ENCODE measurements around the gene GDPD4. TPM values are rescaled to one million over a fixed set of nuclear protein-coding genes. Genes with fewer than 3 reads are reported as not detected.

GDPD4 gene
- total RNA-seq, 1 donor from 2014 or later, result not detected

GRCh38 chr11:77187111-77187750, 114.3 kb downstream of the GDPD4 start:
- Mint-ChIP-seq H3K9me3 (no peaks in the 10 kb centered on the region), H3K4me1 (ENCODE audit: low read depth) (no peaks in the 10 kb centered on the region), H3K4me3 (no peak overlapping the region), H3K27me3 (ENCODE audit: insufficient read depth) (peaks cover 2% of the 10 kb centered on the region), H3K27ac (no peak overlapping the region), H3K36me3 (ENCODE audit: low read depth) (no peaks in the 10 kb centered on the region)
- DNase-seq (ENCODE audit: low spot score), result no peak
- intact Hi-C loops (cut with micrococcal nuclease), result no loop called here

- H3K4me1 Mint-ChIP-seq (ENCODE audit: low read depth), result no peaks in the 10 kb centered on the region
- H3K36me3 Mint-ChIP-seq (ENCODE audit: low read depth), result no peaks in the 10 kb centered on the region
- intact Hi-C loops (cut with micrococcal nuclease), result no loop called here
- H3K9me3 Mint-ChIP-seq, result no peaks in the 10 kb centered on the region
- H3K27me3 Mint-ChIP-seq (ENCODE audit: insufficient read depth), result peaks cover 2% of the 10 kb centered on the region
- no peak overlapping the region for H3K4me3 Mint-ChIP-seq
- H3K27ac Mint-ChIP-seq, result no peak overlapping the region
- no peak for DNase-seq (ENCODE audit: low spot score)
These were observed 115.2 kb downstream of the GDPD4 start for GRCh38 chr11:77186302-77186701.

DNA sequence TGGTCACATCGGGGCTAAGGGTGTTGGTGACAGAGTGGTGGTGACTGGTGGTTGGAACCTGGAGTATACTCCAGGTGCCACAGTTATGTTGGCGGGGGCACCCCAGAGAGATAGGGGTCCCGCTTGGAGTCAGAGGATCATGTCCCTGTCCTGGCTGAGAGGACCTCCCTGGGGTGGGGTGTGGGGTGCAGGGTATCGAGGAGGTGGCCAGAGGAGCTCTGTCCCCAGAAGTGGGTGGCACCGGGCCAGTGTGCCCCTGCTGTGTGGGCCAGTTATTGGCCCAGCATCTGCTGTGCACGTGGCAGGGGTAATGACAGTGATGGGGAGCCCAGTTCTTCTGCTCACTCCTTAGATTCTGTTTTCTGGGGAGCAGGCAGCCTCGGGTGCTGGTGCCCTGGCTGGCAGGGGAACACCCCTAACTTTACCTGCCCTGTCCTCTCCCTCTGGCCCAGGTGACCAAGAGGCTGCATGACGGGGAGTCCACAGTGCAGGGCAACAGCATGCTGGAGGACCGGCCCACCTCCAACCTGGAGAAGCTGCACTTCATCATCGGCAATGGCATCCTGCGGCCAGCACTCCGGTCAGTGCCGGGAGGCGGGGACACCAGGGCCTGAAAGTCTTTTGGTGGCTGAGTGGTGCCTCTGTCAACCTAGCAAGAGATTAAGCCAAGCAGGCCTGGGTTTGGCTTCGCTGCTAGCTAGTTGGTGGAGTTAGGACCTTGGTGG, 117.2 kb downstream of the GDPD4 start:
- no peaks in the 10 kb centered on the region for H3K4me1 Mint-ChIP-seq (ENCODE audit: low read depth)
- H3K4me3 Mint-ChIP-seq, result no peak overlapping the region
- H3K27ac Mint-ChIP-seq, result no peak overlapping the region
- H3K36me3 Mint-ChIP-seq (ENCODE audit: low read depth), result no peaks in the 10 kb centered on the region
- DNase-seq (ENCODE audit: low spot score), result no peak
- intact Hi-C loops (cut with micrococcal nuclease), result no loop called here
- peaks cover 2% of the 10 kb centered on the region for H3K27me3 Mint-ChIP-seq (ENCODE audit: insufficient read depth)
- H3K9me3 Mint-ChIP-seq, result no peaks in the 10 kb centered on the region

DNA sequence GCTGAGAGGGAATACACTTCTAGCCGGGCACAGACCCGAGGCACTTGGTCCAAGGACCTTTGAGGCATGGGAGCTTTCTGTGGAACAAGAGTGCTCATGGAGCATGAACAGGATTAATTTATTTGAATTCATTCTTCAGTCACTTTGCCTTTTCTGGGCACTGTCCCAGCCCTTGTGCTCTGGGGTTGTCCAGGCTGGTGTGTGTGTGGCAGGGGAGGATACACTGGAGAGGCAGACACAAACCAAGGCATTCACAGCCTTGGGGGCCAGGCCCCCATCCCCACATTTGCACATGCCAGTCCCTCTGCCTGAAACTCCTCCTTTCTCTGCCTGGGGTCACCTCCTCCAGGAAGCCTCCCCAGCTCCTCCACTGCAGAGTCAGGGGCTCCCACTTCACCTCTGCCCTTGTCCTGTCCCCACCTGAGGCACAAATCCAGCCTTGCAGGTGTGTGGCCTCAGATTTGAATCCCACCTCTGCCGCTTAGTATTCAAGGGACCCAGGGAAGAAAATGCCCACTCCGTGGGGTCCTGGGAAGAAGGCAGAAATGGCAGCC, 118.0 kb downstream of the GDPD4 start:
- no peak for DNase-seq (ENCODE audit: low spot score)
- no peaks in the 10 kb centered on the region for H3K36me3 Mint-ChIP-seq (ENCODE audit: low read depth)
- H3K4me1 Mint-ChIP-seq (ENCODE audit: low read depth), result no peaks in the 10 kb centered on the region
- H3K27ac Mint-ChIP-seq, result no peak overlapping the region
- intact Hi-C loops (cut with micrococcal nuclease), result no loop called here
- peaks cover 2% of the 10 kb centered on the region for H3K27me3 Mint-ChIP-seq (ENCODE audit: insufficient read depth)
- H3K9me3 Mint-ChIP-seq, result peaks cover under 1% of the 10 kb centered on the region
- no peak overlapping the region for H3K4me3 Mint-ChIP-seq

DNA sequence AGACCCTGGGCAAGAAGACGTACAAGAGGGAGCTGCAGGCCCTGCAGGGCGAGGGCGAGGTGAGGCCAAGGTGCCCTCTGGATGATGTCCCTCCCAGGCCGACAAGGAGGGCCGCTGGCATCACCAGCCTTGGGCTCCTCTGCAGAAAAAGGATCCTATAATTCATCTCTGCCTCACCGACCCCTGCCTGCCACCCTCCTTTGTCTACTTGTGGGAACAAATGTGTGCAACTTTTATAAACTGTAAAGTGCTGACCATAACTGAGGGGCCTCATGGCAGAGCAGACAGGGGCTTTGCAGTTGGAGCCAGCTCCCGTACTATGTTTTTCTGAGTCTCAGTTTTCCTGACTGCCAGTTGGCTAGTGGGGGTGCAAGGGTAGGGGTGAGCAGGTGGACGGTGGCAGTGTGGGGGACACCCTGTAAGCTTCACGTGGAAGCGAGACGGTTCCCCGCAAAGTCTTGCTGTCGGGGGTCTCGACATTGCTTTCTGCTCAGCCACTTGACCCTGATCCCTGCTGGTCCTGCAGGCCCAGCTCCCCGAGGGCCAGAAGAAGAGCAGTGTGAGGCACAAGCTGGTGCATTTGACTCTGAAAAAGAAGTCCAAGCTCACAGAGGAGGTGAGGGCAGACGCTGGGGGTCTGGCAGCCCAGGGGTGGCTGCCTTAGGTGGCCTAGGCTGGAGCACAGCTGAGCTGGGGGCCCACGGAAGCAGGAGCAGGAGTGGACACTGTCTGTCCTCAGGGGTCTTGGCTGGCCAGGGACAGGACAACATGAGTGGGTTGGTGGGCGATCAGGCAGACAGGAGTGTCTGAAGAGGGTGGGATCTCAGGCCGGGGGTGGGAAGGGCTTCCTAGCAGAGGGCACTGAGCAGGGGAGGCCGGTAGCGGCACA, 118.7 kb downstream of the GDPD4 start:
- Mint-ChIP-seq H3K27ac (no peak overlapping the region), H3K9me3 (peaks cover 5% of the 10 kb centered on the region), H3K4me1 (ENCODE audit: low read depth) (no peaks in the 10 kb centered on the region)

GRCh38 chr11:77181799-77182541, 119.5 kb downstream of the GDPD4 start:
- Mint-ChIP-seq H3K4me3 (no peak overlapping the region), H3K36me3 (ENCODE audit: low read depth) (no peaks in the 10 kb centered on the region), H3K27ac (no peak overlapping the region), H3K27me3 (ENCODE audit: insufficient read depth) (no peaks in the 10 kb centered on the region), H3K4me1 (ENCODE audit: low read depth) (no peaks in the 10 kb centered on the region), H3K9me3 (peaks cover 5% of the 10 kb centered on the region)
- intact Hi-C loops (cut with micrococcal nuclease), result no loop called here
- DNase-seq (ENCODE audit: low spot score), result no peak

More for the DNA sequence above, 118.7 kb downstream of the GDPD4 start:
- no peak for DNase-seq (ENCODE audit: low spot score)
- no peaks in the 10 kb centered on the region for H3K36me3 Mint-ChIP-seq (ENCODE audit: low read depth)
- intact Hi-C loops (cut with micrococcal nuclease), result no loop called here
- H3K27me3 Mint-ChIP-seq (ENCODE audit: insufficient read depth), result peaks cover 2% of the 10 kb centered on the region
- H3K4me3 Mint-ChIP-seq, result no peak overlapping the region

DNA sequence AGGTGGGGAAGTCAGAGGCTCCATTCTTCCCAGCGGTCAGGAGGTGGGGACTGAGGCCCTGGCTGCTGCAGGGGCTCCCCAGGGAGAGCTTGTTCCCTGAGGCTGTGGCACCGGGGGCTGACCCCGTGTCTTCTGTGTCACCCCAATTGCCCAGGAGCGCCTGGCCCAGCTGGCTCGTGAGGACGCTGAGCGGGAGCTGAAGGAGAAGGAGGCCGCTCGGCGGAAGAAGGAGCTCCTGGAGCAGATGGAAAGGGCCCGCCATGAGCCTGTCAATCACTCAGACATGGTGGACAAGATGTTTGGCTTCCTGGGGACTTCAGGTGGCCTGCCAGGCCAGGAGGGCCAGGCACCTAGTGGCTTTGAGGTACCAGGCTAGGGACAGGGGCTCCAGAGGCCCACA, 120.3 kb downstream of the GDPD4 start:
- no peak overlapping the region for H3K27ac Mint-ChIP-seq
- H3K4me3 Mint-ChIP-seq, result no peak overlapping the region
- H3K27me3 Mint-ChIP-seq (ENCODE audit: insufficient read depth), result no peaks in the 10 kb centered on the region

GRCh38 chr11:77180346-77180745, 121.1 kb downstream of the GDPD4 start:
- H3K9me3 Mint-ChIP-seq, result peaks cover 5% of the 10 kb centered on the region
- H3K4me3 Mint-ChIP-seq, result no peak overlapping the region
- no peaks in the 10 kb centered on the region for H3K36me3 Mint-ChIP-seq (ENCODE audit: low read depth)
- intact Hi-C loops (cut with micrococcal nuclease), result no loop called here
- H3K27ac Mint-ChIP-seq, result no peak overlapping the region
- DNase-seq (ENCODE audit: low spot score), result no peak
- H3K27me3 Mint-ChIP-seq (ENCODE audit: insufficient read depth), result no peaks in the 10 kb centered on the region
- no peaks in the 10 kb centered on the region for H3K4me1 Mint-ChIP-seq (ENCODE audit: low read depth)

More for the DNA sequence above, 120.3 kb downstream of the GDPD4 start:
- DNase-seq (ENCODE audit: low spot score), result no peak
- H3K9me3 Mint-ChIP-seq, result peaks cover 5% of the 10 kb centered on the region
- intact Hi-C loops (cut with micrococcal nuclease), result no loop called here
- no peaks in the 10 kb centered on the region for H3K36me3 Mint-ChIP-seq (ENCODE audit: low read depth)
- no peaks in the 10 kb centered on the region for H3K4me1 Mint-ChIP-seq (ENCODE audit: low read depth)

DNA sequence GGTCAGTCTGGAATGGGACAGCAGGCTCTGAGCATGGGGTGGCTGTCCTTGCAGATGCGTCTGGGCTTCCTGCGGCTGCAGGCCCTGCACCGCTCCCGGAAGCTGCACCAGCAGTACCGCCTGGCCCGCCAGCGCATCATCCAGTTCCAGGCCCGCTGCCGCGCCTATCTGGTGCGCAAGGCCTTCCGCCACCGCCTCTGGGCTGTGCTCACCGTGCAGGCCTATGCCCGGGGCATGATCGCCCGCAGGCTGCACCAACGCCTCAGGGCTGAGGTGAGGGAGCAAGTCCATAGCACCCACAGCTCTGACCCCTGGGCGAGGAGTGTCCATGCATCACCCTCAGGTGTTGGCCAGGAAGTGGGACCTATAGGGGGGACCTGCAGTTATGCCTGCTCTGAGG, 121.8 kb downstream of the GDPD4 start:
- Mint-ChIP-seq H3K36me3 (ENCODE audit: low read depth) (no peaks in the 10 kb centered on the region), H3K27me3 (ENCODE audit: insufficient read depth) (no peaks in the 10 kb centered on the region), H3K4me3 (no peak overlapping the region), H3K27ac (no peak overlapping the region), H3K9me3 (peaks cover 5% of the 10 kb centered on the region), H3K4me1 (ENCODE audit: low read depth) (no peaks in the 10 kb centered on the region)
- intact Hi-C loops (cut with micrococcal nuclease), result no loop called here
- DNase-seq (ENCODE audit: low spot score), result no peak

DNA sequence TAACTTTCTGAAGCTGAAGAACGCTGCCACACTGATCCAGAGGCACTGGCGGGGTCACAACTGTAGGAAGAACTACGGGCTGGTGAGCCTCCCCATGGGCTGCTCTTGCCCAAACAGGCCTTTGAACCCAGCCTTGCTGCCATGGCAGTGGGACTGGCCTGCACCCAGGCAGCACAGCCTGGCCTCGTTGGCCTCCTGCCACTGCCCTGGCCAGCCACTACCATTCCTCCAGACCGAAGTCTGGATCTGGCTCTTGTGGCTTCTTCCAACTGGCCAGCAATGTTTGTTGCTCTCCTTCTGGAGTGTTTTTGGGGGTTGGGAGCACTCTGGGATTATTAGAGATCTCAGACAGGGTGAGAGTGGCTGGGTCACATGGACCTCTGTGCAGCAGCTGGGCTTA, 122.4 kb downstream of the GDPD4 start:
- no peaks in the 10 kb centered on the region for H3K36me3 Mint-ChIP-seq (ENCODE audit: low read depth)
- no peak overlapping the region for H3K27ac Mint-ChIP-seq
- H3K4me1 Mint-ChIP-seq (ENCODE audit: low read depth), result no peaks in the 10 kb centered on the region
- DNase-seq (ENCODE audit: low spot score), result no peak
- H3K27me3 Mint-ChIP-seq (ENCODE audit: insufficient read depth), result peaks cover under 1% of the 10 kb centered on the region
- H3K4me3 Mint-ChIP-seq, result no peak overlapping the region
- intact Hi-C loops (cut with micrococcal nuclease), result no loop called here
- peaks cover 5% of the 10 kb centered on the region for H3K9me3 Mint-ChIP-seq

DNA sequence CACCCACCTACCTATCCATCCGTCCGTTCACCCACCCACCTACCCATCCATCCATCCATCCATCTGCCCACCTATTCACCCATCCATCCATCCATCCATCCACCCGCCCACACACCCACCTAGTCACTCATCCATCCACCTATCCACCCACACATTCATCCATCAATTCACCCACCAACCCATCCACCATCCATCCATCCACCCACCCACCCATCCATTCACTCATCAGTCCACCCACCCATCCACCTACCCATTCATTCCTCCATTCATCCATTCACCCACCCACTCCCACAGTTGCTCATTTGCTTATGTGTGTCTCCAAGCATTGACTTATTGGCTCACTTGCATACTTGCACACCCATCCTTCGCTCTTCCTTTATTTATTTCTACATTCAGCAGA, 123.3 kb downstream of the GDPD4 start:
- no peak overlapping the region for H3K27ac Mint-ChIP-seq
- DNase-seq (ENCODE audit: low spot score), result no peak
- H3K4me1 Mint-ChIP-seq (ENCODE audit: low read depth), result no peaks in the 10 kb centered on the region
- peaks cover 5% of the 10 kb centered on the region for H3K9me3 Mint-ChIP-seq
- no peaks in the 10 kb centered on the region for H3K36me3 Mint-ChIP-seq (ENCODE audit: low read depth)
- intact Hi-C loops (cut with micrococcal nuclease), result no loop called here
- H3K4me3 Mint-ChIP-seq, result no peak overlapping the region
- H3K27me3 Mint-ChIP-seq (ENCODE audit: insufficient read depth), result peaks cover 3% of the 10 kb centered on the region

DNA sequence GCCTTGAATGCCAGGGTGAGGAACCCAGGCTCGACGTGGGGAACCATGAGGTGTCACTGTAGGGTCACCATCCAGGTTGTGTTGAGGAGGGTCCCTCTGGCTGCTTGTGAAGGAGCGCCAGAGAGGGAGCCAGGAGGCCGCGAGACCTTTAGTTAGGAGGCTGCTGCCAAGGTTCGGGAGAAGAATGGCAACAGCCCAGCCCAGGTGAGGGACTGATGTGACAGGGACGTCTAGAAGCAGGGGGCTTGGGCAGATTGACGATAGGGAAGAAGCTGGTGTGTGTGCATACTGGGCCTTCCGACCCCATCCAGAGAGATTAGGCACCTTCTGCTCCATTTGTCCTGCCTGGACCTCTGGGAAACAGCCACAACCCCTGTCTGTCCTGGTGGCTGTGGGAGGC, 124.5 kb downstream of the GDPD4 start:
- Mint-ChIP-seq H3K9me3 (peaks cover 5% of the 10 kb centered on the region), H3K4me1 (ENCODE audit: low read depth) (no peaks in the 10 kb centered on the region), H3K4me3 (no peak overlapping the region), H3K27ac (no peak overlapping the region), H3K27me3 (ENCODE audit: insufficient read depth) (peaks cover 3% of the 10 kb centered on the region), H3K36me3 (ENCODE audit: low read depth) (no peaks in the 10 kb centered on the region)
- DNase-seq (ENCODE audit: low spot score), result no peak
- intact Hi-C loops (cut with micrococcal nuclease), result no loop called here
